Stomach (tissue), 4 donors: Measurements from ENCODE around the gene FZR1.

Source experiments
- POLR2AphosphoS5 ChIP-seq, 3 donors: sonication (generic); formaldehyde crosslinking; IDR thresholded peaks; one replicate each; pipeline ENCODE4 v1.6.1; 2016; ENCODE audit warnings: antibody characterized with exemption in 3 of 3
- TF ChIP-seq, protein P1 (sequence below), 7 experiments: fragments of 450-650 bp in 4 of 7; fragments of 200-600 bp in 3 of 7; sonication (generic) in 3 of 7; IDR thresholded peaks; one replicate each; pipeline ENCODE4 v1.5.1; 2016 to 2019; ENCODE audit warnings: antibody characterized with exemption in 7 of 7, control low read depth in 2 of 7, mild to moderate bottlenecking in 1 of 7

DNA sequence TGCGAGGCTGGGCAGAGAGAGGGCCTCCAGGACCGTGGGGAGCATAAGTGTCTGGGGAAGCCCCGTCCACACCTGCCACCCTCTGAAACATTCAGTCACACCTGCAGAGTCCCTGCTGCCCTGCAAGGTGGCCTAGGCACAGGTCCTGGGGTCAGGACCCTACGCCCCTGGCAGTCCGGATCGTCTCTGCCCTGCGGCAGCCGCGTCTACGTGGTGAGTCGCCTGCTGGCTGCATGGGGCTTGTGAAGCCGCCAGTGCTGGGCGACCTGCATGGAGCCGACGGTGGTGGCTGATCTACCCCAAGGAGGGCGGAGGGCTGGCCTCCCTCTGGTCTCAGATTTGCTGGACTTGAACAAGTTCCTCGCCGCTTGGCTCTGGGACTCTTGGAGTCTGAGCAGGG lies 13.0 kb downstream of the FZR1 start:
- TF ChIP-seq, protein P1, sequence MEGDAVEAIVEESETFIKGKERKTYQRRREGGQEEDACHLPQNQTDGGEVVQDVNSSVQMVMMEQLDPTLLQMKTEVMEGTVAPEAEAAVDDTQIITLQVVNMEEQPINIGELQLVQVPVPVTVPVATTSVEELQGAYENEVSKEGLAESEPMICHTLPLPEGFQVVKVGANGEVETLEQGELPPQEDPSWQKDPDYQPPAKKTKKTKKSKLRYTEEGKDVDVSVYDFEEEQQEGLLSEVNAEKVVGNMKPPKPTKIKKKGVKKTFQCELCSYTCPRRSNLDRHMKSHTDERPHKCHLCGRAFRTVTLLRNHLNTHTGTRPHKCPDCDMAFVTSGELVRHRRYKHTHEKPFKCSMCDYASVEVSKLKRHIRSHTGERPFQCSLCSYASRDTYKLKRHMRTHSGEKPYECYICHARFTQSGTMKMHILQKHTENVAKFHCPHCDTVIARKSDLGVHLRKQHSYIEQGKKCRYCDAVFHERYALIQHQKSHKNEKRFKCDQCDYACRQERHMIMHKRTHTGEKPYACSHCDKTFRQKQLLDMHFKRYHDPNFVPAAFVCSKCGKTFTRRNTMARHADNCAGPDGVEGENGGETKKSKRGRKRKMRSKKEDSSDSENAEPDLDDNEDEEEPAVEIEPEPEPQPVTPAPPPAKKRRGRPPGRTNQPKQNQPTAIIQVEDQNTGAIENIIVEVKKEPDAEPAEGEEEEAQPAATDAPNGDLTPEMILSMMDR (IDR thresholded peaks at IDR 0.05) = no peak
- TF ChIP-seq POLR2AphosphoS5 (IDR thresholded peaks at IDR 0.05) = no peak
